K562 (cell line): ENCODE data around the gene LRRC15. TPM values are rescaled to one million over a fixed set of nuclear protein-coding genes. Genes with fewer than 3 reads are reported as not detected.
A peak's percentile ranks its signal among the peaks of the same experiment; 100 is the strongest.

ENCODE experiments used
- BCOR ChIP-seq: fragments of 450-650 bp; IDR thresholded peaks from 2 replicates; pipeline ENCODE4 v1.6.1; 2016
- EP400 ChIP-seq: fragments of 450-650 bp; IDR thresholded peaks from 2 replicates; pipeline ENCODE4 v1.6.1; 2017; ENCODE audit warnings: antibody characterized with exemption, mild to moderate bottlenecking, moderate library complexity
- FOXJ2 ChIP-seq: fragments of 200-800 bp; sonication (Bioruptor generic); IDR thresholded peaks from 2 replicates; pipeline ENCODE4 v1.6.1; 2016; ENCODE audit warnings: missing genetic modification characterization, missing compliant biosample characterization
- GABPB2 ChIP-seq: fragments of 250-450 bp; sonication (Bioruptor Pico); conservative IDR thresholded peaks from 2 replicates; pipeline ENCODE4 v1.5.1; 2021; ENCODE audit warnings: mild to moderate bottlenecking
- GTF2E2 ChIP-seq: fragments of 200-800 bp; sonication (Bioruptor generic); IDR thresholded peaks from 2 replicates; pipeline ENCODE4 v1.6.1; 2016; ENCODE audit warnings: missing genetic modification characterization, missing compliant biosample characterization
- KAT2B ChIP-seq: IDR thresholded peaks from one replicate; pipeline ENCODE4 v1.6.1; 2012; ENCODE audit warnings: low read depth, mild to moderate bottlenecking, control low read depth, inconsistent platforms, low read length, moderate library complexity
- MEF2D ChIP-seq: conservative IDR thresholded peaks from 2 replicates; pipeline ENCODE4 v1.6.1; 2016; ENCODE audit warnings: low read depth, missing genetic modification characterization, missing compliant biosample characterization
- MEIS2 ChIP-seq: fragments of 450-650 bp; IDR thresholded peaks from 2 replicates; pipeline ENCODE4 v1.6.1; 2014; ENCODE audit warnings: mild to moderate bottlenecking; ENCODE audit not compliant: partially characterized antibody
- SMARCA4 ChIP-seq: fragments of 450-650 bp; IDR thresholded peaks from 2 replicates; pipeline ENCODE4 v1.6.1; 2016
- SNIP1 ChIP-seq: fragments of 450-650 bp; IDR thresholded peaks from 2 replicates; pipeline ENCODE4 v1.7.1; 2017; ENCODE audit warnings: low read depth, mild to moderate bottlenecking
- ZKSCAN3 ChIP-seq: fragments of 250-450 bp; sonication (Bioruptor Pico); IDR thresholded peaks from 2 replicates; pipeline ENCODE4 v1.4.0; 2020
- ZNF224 ChIP-seq: sonication (generic); formaldehyde crosslinking; IDR thresholded peaks from 2 replicates; pipeline ENCODE4 v1.8.0; 2022; ENCODE audit warnings: mild to moderate bottlenecking, missing genetic modification reagents
- ZNF24 ChIP-seq: fragments of 450-650 bp; IDR thresholded peaks from 2 replicates; pipeline ENCODE4 v1.6.1; 2016
- ZNF347 ChIP-seq: fragments of 450-650 bp; formaldehyde crosslinking; IDR thresholded peaks from 2 replicates; pipeline ENCODE4 v1.4.0; 2020; ENCODE audit warnings: low read depth, mild to moderate bottlenecking, moderate library complexity
- ZZZ3 ChIP-seq: fragments of 450-650 bp; IDR thresholded peaks from 2 replicates; pipeline ENCODE4 v1.6.1; 2016; ENCODE audit warnings: antibody characterized with exemption, mild to moderate bottlenecking, moderate library complexity
- polyA plus RNA-seq, 8 experiments: library from polyadenylated mRNA; depleted of rRNA in 4 of 8; stranded (reverse) in 5 of 8; unstranded in 3 of 8; fragments of >200 nt; fragmentation: Nextera tagmentation in 2 of 8; fragmentation: Illumina TruSeq in 1 of 8; extraction: Ambion mirVana in 2 of 8; extraction: Trizol in 1 of 8; gene quantifications; 2 replicates each; pipeline versions ENCODE4 v1.2.1 to v1.2.3, GENCODE V29; 2011 to 2014; ENCODE audit warnings: inconsistent platforms in 1 of 8, missing spikeins in 1 of 8
- total RNA-seq, 7 experiments: library from RNA; depleted of rRNA in 6 of 7; stranded (reverse); fragments of >200 nt in 6 of 7; fragmentation: Illumina TruSeq in 2 of 7; extraction: Trizol in 2 of 7; gene quantifications; 2 replicates each; pipeline versions ENCODE4 v1.2.1 to v1.2.3, GENCODE V29; 2011 to 2021; ENCODE audit warnings: low replicate concordance in 1 of 7
- TF ChIP-seq, protein P1 (sequence below): fragments of 450-650 bp; IDR thresholded peaks from 2 replicates; pipeline ENCODE4 v1.6.1; 2016; ENCODE audit warnings: mild to moderate bottlenecking, moderate library complexity
- TF ChIP-seq, protein P2 (sequence below), 2 experiments: fragments of 450-650 bp; conservative IDR thresholded peaks; 2 replicates each; pipeline ENCODE4 v1.6.1; 2017; ENCODE audit warnings: mild to moderate bottlenecking in 2 of 2, moderate library complexity in 2 of 2

Gene LRRC15
- total and polyA plus RNA-seq, 9 of the 15 experiments (the other 6 are each of a cell fraction or from before 2014, with no cell fraction given): not detected

DNA sequence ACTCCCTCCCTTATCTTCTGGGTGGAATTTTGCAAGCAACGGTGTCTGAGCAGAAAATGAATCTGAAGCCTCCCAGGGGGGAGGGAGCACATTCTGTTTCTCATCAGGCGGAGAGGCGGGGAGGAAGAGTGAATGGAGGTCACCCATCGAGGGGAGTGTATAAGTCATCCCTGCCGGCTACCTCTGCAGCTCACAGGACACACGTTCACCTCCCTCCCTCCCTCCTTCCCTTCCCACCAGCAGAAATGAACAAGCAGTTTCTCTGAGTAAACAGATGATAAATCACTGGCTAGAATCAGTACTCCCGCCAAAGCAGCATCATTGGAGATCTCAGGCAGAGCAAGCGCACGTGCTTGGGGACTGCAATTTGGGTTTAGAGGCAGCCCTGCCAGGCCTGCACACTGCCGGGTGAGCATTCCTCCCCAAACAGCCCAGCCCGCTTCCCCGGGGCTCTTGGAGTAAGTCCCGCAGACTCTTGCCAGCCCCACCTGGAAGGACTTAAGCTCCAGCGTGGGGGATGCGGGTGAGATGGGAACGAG is 56.7 kb downstream of the LRRC15 start (continued):
- TF ChIP-seq, protein P1, sequence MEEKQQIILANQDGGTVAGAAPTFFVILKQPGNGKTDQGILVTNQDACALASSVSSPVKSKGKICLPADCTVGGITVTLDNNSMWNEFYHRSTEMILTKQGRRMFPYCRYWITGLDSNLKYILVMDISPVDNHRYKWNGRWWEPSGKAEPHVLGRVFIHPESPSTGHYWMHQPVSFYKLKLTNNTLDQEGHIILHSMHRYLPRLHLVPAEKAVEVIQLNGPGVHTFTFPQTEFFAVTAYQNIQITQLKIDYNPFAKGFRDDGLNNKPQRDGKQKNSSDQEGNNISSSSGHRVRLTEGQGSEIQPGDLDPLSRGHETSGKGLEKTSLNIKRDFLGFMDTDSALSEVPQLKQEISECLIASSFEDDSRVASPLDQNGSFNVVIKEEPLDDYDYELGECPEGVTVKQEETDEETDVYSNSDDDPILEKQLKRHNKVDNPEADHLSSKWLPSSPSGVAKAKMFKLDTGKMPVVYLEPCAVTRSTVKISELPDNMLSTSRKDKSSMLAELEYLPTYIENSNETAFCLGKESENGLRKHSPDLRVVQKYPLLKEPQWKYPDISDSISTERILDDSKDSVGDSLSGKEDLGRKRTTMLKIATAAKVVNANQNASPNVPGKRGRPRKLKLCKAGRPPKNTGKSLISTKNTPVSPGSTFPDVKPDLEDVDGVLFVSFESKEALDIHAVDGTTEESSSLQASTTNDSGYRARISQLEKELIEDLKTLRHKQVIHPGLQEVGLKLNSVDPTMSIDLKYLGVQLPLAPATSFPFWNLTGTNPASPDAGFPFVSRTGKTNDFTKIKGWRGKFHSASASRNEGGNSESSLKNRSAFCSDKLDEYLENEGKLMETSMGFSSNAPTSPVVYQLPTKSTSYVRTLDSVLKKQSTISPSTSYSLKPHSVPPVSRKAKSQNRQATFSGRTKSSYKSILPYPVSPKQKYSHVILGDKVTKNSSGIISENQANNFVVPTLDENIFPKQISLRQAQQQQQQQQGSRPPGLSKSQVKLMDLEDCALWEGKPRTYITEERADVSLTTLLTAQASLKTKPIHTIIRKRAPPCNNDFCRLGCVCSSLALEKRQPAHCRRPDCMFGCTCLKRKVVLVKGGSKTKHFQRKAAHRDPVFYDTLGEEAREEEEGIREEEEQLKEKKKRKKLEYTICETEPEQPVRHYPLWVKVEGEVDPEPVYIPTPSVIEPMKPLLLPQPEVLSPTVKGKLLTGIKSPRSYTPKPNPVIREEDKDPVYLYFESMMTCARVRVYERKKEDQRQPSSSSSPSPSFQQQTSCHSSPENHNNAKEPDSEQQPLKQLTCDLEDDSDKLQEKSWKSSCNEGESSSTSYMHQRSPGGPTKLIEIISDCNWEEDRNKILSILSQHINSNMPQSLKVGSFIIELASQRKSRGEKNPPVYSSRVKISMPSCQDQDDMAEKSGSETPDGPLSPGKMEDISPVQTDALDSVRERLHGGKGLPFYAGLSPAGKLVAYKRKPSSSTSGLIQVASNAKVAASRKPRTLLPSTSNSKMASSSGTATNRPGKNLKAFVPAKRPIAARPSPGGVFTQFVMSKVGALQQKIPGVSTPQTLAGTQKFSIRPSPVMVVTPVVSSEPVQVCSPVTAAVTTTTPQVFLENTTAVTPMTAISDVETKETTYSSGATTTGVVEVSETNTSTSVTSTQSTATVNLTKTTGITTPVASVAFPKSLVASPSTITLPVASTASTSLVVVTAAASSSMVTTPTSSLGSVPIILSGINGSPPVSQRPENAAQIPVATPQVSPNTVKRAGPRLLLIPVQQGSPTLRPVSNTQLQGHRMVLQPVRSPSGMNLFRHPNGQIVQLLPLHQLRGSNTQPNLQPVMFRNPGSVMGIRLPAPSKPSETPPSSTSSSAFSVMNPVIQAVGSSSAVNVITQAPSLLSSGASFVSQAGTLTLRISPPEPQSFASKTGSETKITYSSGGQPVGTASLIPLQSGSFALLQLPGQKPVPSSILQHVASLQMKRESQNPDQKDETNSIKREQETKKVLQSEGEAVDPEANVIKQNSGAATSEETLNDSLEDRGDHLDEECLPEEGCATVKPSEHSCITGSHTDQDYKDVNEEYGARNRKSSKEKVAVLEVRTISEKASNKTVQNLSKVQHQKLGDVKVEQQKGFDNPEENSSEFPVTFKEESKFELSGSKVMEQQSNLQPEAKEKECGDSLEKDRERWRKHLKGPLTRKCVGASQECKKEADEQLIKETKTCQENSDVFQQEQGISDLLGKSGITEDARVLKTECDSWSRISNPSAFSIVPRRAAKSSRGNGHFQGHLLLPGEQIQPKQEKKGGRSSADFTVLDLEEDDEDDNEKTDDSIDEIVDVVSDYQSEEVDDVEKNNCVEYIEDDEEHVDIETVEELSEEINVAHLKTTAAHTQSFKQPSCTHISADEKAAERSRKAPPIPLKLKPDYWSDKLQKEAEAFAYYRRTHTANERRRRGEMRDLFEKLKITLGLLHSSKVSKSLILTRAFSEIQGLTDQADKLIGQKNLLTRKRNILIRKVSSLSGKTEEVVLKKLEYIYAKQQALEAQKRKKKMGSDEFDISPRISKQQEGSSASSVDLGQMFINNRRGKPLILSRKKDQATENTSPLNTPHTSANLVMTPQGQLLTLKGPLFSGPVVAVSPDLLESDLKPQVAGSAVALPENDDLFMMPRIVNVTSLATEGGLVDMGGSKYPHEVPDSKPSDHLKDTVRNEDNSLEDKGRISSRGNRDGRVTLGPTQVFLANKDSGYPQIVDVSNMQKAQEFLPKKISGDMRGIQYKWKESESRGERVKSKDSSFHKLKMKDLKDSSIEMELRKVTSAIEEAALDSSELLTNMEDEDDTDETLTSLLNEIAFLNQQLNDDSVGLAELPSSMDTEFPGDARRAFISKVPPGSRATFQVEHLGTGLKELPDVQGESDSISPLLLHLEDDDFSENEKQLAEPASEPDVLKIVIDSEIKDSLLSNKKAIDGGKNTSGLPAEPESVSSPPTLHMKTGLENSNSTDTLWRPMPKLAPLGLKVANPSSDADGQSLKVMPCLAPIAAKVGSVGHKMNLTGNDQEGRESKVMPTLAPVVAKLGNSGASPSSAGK: peak; percentile 94
- TF ChIP-seq ZZZ3 (no peak), MEF2D (tag) (peak; percentile 59), GTF2E2 (tag) (no peak), ZKSCAN3 (CRISPR knock-in tag) (no peak), FOXJ2 (tag) (peak; percentile 67; the same call in 1 of the 2 replicates), KAT2B (no peak), ZNF24 (0 out of 2 replicates have a peak, but pooled peaks have one; percentile 17), ZNF224 (no peak), SMARCA4 (peak; percentile 33; the same call in 1 of the 2 replicates), GABPB2 (no peak), MEIS2 (peak; percentile 92), ZNF347 (CRISPR knock-in tag) (no peak), BCOR (peak; percentile 49; the same call in 1 of the 2 replicates), EP400 (peak; percentile 56), SNIP1 (no peak)
- TF ChIP-seq, protein P2, sequence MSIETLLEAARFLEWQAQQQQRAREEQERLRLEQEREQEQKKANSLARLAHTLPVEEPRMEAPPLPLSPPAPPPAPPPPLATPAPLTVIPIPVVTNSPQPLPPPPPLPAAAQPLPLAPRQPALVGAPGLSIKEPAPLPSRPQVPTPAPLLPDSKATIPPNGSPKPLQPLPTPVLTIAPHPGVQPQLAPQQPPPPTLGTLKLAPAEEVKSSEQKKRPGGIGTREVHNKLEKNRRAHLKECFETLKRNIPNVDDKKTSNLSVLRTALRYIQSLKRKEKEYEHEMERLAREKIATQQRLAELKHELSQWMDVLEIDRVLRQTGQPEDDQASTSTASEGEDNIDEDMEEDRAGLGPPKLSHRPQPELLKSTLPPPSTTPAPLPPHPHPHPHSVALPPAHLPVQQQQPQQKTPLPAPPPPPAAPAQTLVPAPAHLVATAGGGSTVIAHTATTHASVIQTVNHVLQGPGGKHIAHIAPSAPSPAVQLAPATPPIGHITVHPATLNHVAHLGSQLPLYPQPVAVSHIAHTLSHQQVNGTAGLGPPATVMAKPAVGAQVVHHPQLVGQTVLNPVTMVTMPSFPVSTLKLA (conservative IDR thresholded peaks at IDR 0.05): peak; percentile 48 to 67; a peak in 3 of 4 replicates
